H1 (cell line): ENCODE data around the gene MECR. TPM values are rescaled to one million over a fixed set of nuclear protein-coding genes. Genes with fewer than 3 reads are reported as not detected.

Source experiments
- ATF3 ChIP-seq: IDR thresholded peaks from 2 replicates; pipeline ENCODE4 v1.6.1; 2011; ENCODE audit warnings: low read depth, mild to moderate bottlenecking, low read length; ENCODE audit not compliant: insufficient read depth
- CEBPB ChIP-seq: IDR thresholded peaks from 2 replicates; pipeline ENCODE4 v1.6.1; 2012; ENCODE audit warnings: low read depth, low read length
- CHD2 ChIP-seq: IDR thresholded peaks from 2 replicates; pipeline ENCODE4 v1.6.1; 2012; ENCODE audit warnings: low read length, improper control_type of control experiment
- EP300 ChIP-seq, 2 experiments: IDR thresholded peaks; 1 replicate in 1 of 2; 2 replicates in 1 of 2; pipeline ENCODE4 v1.6.1; 2011 to 2012; ENCODE audit warnings: low read depth in 2 of 2, low read length in 2 of 2, mild to moderate bottlenecking in 2 of 2, borderline replicate concordance in 1 of 2, inconsistent platforms in 1 of 2, moderate library complexity in 1 of 2
- MAFK ChIP-seq: IDR thresholded peaks from 2 replicates; pipeline ENCODE4 v1.6.1; 2012; ENCODE audit warnings: low read depth, mild to moderate bottlenecking, improper control_type of control experiment, low read length
- RBBP5 ChIP-seq: IDR thresholded peaks from 2 replicates; pipeline ENCODE4 v1.7.1; 2012; ENCODE audit warnings: low read depth, mild to moderate bottlenecking, inconsistent platforms, low read length, moderate library complexity, borderline replicate concordance
- SP2 ChIP-seq: IDR thresholded peaks from 2 replicates; pipeline ENCODE4 v1.6.1; 2012; ENCODE audit warnings: mild to moderate bottlenecking, low read length, inconsistent platforms
- TEAD4 ChIP-seq: IDR thresholded peaks from 2 replicates; pipeline ENCODE4 v1.6.1; 2012; ENCODE audit warnings: low read depth, low read length, inconsistent platforms, mixed read lengths
- polyA plus RNA-seq, 7 experiments: library from polyadenylated mRNA; depleted of rRNA in 3 of 7; stranded (reverse) in 5 of 7; unstranded in 2 of 7; fragments of >200 nt in 5 of 7; fragments of 200-250 nt in 2 of 7; gene quantifications; 1 replicate in 5 of 7; 2 replicates in 1 of 7; 4 replicates in 1 of 7; pipeline versions ENCODE4 v1.2.1 to v1.2.3, GENCODE V29; 2011 to 2013; ENCODE audit warnings: missing spikeins in 2 of 7, mixed read lengths in 2 of 7
- total RNA-seq: library from RNA; stranded (reverse); fragmentation: NEBNext Ultra II Directional; extraction: Animal tissue kit (Norgen Biotek cat#: 25700); gene quantifications from 2 replicates; pipeline ENCODE4 v1.2.1, GENCODE V29; 2021
- TF ChIP-seq, protein P1 (sequence below), 3 experiments: IDR thresholded peaks; 1 replicate in 2 of 3; 2 replicates in 1 of 3; pipeline versions ENCODE4 v1.5.1 to v1.6.1; 2011; ENCODE audit warnings: low read length in 3 of 3, mild to moderate bottlenecking in 3 of 3, inconsistent platforms in 2 of 3, low read depth in 1 of 3, moderate library complexity in 1 of 3; ENCODE audit not compliant: insufficient read depth in 1 of 3; ENCODE audit errors: control extremely low read depth in 1 of 3

The MECR gene
- total and polyA plus RNA-seq, 2 of the 8 experiments (the other 6 are each of a cell fraction or from before 2014, with no cell fraction given) = 24.2 to 24.4 TPM

DNA sequence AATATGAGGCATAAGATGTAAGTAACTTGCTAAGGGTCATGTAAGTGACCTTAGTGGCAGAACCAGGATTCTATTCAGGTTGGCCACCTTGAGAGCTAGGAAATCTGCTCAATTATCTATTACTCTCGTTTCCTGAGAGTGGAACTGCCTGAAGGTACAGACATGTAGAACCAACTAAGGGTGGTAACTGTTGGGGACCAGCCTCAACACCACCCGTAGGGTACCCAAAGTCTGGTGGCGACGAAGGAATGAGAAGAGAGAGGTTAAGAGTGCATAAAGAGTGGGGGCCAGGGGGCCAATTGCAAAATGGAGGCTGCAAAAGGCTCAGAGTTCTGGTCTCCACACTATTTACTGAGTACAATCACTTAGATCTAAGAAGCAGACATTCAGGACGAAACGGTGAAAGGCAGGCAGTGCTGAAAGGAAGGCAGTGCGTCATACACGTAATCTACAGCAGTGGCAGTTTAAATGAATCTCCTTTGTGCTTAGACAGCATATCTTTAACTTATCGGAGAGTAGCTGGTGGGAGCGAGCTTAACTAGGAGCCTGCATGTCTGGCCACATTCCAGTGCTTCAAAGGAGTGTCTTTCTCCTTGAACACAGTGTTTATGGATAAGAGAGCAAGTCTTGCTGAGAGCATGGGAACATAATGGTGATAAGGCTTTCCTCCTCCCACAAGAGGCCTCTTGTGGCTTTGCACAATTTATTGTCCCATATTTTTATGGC lies 74.0 kb downstream of the MECR start (continued):
- TF ChIP-seq, protein P1, sequence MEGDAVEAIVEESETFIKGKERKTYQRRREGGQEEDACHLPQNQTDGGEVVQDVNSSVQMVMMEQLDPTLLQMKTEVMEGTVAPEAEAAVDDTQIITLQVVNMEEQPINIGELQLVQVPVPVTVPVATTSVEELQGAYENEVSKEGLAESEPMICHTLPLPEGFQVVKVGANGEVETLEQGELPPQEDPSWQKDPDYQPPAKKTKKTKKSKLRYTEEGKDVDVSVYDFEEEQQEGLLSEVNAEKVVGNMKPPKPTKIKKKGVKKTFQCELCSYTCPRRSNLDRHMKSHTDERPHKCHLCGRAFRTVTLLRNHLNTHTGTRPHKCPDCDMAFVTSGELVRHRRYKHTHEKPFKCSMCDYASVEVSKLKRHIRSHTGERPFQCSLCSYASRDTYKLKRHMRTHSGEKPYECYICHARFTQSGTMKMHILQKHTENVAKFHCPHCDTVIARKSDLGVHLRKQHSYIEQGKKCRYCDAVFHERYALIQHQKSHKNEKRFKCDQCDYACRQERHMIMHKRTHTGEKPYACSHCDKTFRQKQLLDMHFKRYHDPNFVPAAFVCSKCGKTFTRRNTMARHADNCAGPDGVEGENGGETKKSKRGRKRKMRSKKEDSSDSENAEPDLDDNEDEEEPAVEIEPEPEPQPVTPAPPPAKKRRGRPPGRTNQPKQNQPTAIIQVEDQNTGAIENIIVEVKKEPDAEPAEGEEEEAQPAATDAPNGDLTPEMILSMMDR (IDR thresholded peaks at IDR 0.05; ENCODE audit: control extremely low read depth in 1 of 3, insufficient read depth in 1 of 3, low read depth in 1 of 3, low read length in 3 of 3) = no peak
- TF ChIP-seq SP2 (no peak), EP300 (IDR thresholded peaks at IDR 0.05; ENCODE audit: borderline replicate concordance in 1 of 2, low read depth in 2 of 2, low read length in 2 of 2) (no peak), ATF3 (no peak), CEBPB (no peak), CHD2 (no peak), RBBP5 (no peak), TEAD4 (no peak), MAFK (no peak)
